Measurements from ENCODE around the gene NTNG2.

The NTNG2 gene

GRCh38 chr9:132124800-132125199 is 37.1 kb upstream of the NTNG2 start:
- POLR2A ChIA-PET: no interaction called here
- H3K9me3 ChIP-seq (ENCODE audit: control insufficient read depth, insufficient read depth, low read depth, low read length): no peaks in the 10 kb centered on the region
- TF ChIP-seq ZNF501 (tag by site-specific recombination; IDR thresholded peaks at IDR 0.05): no peak
- no peak for TF ChIP-seq ZNF623 (tag by site-specific recombination; IDR thresholded peaks at IDR 0.05)
- TF ChIP-seq IKZF3 (tag by site-specific recombination; IDR thresholded peaks at IDR 0.05): no peak
- no peak for TF ChIP-seq ATF2 (tag by site-specific recombination; IDR thresholded peaks at IDR 0.05; ENCODE audit: low read depth)
- no peak overlapping the region for H3K4me3 ChIP-seq (ENCODE audit: low read depth, low read length)
- H3K27ac ChIP-seq (ENCODE audit: extremely low read depth, low read depth, low read length): no peak overlapping the region
- H3K36me3 ChIP-seq (ENCODE audit: control insufficient read depth in 2 of 2, insufficient read depth in 1 of 2, low read length in 2 of 2): no peaks in the 10 kb centered on the region
- H3K4me1 ChIP-seq (ENCODE audit: control insufficient read depth, insufficient read depth, low read length): no peaks in the 10 kb centered on the region
- CTCF ChIA-PET: interaction anchor here (0.6 kb wide), 1 partner anchor 365 kb away, joined by 3 read pairs; no protein-coding TSS in a partner anchor

DNA sequence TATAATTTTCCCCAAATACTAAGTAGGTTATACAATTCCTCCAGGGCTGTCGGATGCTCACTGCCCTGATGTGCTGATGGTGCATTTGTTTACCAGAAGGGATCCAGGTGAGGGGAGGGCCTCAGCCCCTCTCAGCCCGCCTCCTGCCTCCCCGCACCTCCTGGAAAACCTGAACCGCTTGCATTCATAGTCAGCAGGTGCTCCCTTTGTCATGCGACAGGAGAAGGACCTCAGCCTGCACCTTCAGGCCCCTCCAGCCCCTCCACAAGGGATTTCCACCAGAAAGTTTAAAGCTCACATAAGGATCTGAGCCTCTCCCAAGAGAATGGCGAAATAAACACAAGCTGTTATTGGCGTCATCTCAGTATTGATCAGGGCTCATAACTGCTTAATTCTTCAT is 36.5 kb upstream of the NTNG2 start:
- Histone ChIP-seq H3K27ac (ENCODE audit: extremely low read depth, low read depth, low read length) (no peak overlapping the region), H3K9me3 (ENCODE audit: control insufficient read depth, insufficient read depth, low read depth, low read length) (no peaks in the 10 kb centered on the region), H3K36me3 (ENCODE audit: control insufficient read depth in 2 of 2, insufficient read depth in 1 of 2, low read length in 2 of 2) (no peaks in the 10 kb centered on the region), H3K4me3 (ENCODE audit: low read depth, low read length) (no peak overlapping the region), H3K4me1 (ENCODE audit: control insufficient read depth, insufficient read depth, low read length) (no peaks in the 10 kb centered on the region)
- ChIA-PET CTCF (no interaction called here), POLR2A (no interaction called here)
- TF ChIP-seq ZNF274 (IDR thresholded peaks at IDR 0.05; ENCODE audit: low read length) (no peak), ZNF274 (tag by site-specific recombination; IDR thresholded peaks at IDR 0.05; ENCODE audit: borderline replicate concordance) (no peak), ZNF266 (tag by site-specific recombination; IDR thresholded peaks at IDR 0.05; ENCODE audit: low read depth) (no peak), ZNF426 (tag by site-specific recombination; IDR thresholded peaks at IDR 0.05) (no peak), ZNF561 (tag by site-specific recombination; IDR thresholded peaks at IDR 0.05; ENCODE audit: borderline replicate concordance) (no peak), ZNF580 (tag by site-specific recombination; IDR thresholded peaks at IDR 0.05) (no peak), ZNF248 (tag by site-specific recombination; IDR thresholded peaks at IDR 0.05) (no peak), ZNF140 (tag by site-specific recombination; IDR thresholded peaks at IDR 0.05) (no peak), ZNF423 (tag by site-specific recombination; IDR thresholded peaks at IDR 0.05) (no peak), ZNF518A (tag by site-specific recombination; conservative IDR thresholded peaks at IDR 0.05; ENCODE audit: low read depth) (no peak), ZNF747 (tag by site-specific recombination; IDR thresholded peaks at IDR 0.05) (no peak), ZNF175 (tag by site-specific recombination; IDR thresholded peaks at IDR 0.05) (no peak), ZNF302 (tag by site-specific recombination; IDR thresholded peaks at IDR 0.05; ENCODE audit: low read depth) (no peak), ZNF777 (tag by site-specific recombination; IDR thresholded peaks at IDR 0.05; ENCODE audit: borderline replicate concordance) (no peak), ZNF555 (tag by site-specific recombination; conservative IDR thresholded peaks at IDR 0.05) (no peak)
- TF ChIP-seq, protein P1, sequence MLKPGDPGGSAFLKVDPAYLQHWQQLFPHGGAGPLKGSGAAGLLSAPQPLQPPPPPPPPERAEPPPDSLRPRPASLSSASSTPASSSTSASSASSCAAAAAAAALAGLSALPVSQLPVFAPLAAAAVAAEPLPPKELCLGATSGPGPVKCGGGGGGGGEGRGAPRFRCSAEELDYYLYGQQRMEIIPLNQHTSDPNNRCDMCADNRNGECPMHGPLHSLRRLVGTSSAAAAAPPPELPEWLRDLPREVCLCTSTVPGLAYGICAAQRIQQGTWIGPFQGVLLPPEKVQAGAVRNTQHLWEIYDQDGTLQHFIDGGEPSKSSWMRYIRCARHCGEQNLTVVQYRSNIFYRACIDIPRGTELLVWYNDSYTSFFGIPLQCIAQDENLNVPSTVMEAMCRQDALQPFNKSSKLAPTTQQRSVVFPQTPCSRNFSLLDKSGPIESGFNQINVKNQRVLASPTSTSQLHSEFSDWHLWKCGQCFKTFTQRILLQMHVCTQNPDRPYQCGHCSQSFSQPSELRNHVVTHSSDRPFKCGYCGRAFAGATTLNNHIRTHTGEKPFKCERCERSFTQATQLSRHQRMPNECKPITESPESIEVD (tag by site-specific recombination; IDR thresholded peaks at IDR 0.05): no peak
- TF ChIP-seq, protein P2, sequence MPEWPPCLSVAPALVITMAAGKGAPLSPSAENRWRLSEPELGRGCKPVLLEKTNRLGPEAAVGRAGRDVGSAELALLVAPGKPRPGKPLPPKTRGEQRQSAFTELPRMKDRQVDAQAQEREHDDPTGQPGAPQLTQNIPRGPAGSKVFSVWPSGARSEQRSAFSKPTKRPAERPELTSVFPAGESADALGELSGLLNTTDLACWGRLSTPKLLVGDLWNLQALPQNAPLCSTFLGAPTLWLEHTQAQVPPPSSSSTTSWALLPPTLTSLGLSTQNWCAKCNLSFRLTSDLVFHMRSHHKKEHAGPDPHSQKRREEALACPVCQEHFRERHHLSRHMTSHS (tag by site-specific recombination; IDR thresholded peaks at IDR 0.05): no peak
- TF ChIP-seq, protein P3, sequence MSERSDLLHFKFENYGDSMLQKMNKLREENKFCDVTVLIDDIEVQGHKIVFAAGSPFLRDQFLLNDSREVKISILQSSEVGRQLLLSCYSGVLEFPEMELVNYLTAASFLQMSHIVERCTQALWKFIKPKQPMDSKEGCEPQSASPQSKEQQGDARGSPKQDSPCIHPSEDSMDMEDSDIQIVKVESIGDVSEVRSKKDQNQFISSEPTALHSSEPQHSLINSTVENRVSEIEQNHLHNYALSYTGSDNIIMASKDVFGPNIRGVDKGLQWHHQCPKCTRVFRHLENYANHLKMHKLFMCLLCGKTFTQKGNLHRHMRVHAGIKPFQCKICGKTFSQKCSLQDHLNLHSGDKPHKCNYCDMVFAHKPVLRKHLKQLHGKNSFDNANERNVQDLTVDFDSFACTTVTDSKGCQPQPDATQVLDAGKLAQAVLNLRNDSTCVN (tag by site-specific recombination; optimal IDR thresholded peaks at IDR 0.05): no peak
